Activated CD4-positive, alpha-beta T cell treated with anti-CD3 and anti-CD28 coated beads, Interleukin-2, amount 10 ng/mL, durations not matched to agents 7 days and 5 days (primary cell): ENCODE measurements around the gene CUL1. TPM values are rescaled to one million over a fixed set of nuclear protein-coding genes. Genes with fewer than 3 reads are reported as not detected.

Source experiments
- CTCF ChIA-PET: fragments of 350-600 bp; sonication (Branson Sonifier 250); formaldehyde crosslinking; loops from one replicate; lab custom pipeline; 2021; ENCODE audit warnings: antibody characterized with exemption; lab: Charles Lee
- POLR2A ChIA-PET: fragments of 350-600 bp; sonication (Branson Sonifier 250); formaldehyde crosslinking; loops from one replicate; lab custom pipeline; 2021; ENCODE audit warnings: antibody characterized with exemption; lab: Charles Lee
- DNase-seq: peaks from one replicate; pipeline ENCODE4 v3.0.0-alpha.2; 2020
- H3K27ac Mint-ChIP-seq: one replicate; pipeline ENCODE4 v1.8.0; 2021; ENCODE audit warnings: mild to moderate bottlenecking, moderate library complexity, mixed read lengths
- H3K27me3 Mint-ChIP-seq: one replicate; pipeline ENCODE4 v1.8.0; 2021; ENCODE audit warnings: mixed read lengths
- H3K36me3 Mint-ChIP-seq: one replicate; pipeline ENCODE4 v1.8.0; 2021; ENCODE audit warnings: low read depth, mixed read lengths
- H3K4me1 Mint-ChIP-seq: one replicate; pipeline ENCODE4 v1.8.0; 2021; ENCODE audit warnings: mixed read lengths
- H3K4me3 Mint-ChIP-seq: one replicate; pipeline ENCODE4 v1.8.0; 2021; ENCODE audit warnings: mild to moderate bottlenecking, moderate library complexity, mixed read lengths
- H3K9me3 Mint-ChIP-seq: one replicate; pipeline ENCODE4 v1.8.0; 2021; ENCODE audit warnings: mixed read lengths
- total RNA-seq, 2 experiments: library from RNA; stranded (reverse); gene quantifications; one replicate each; pipeline ENCODE4 v1.2.3, GENCODE V29; 2021

CUL1 gene
- total RNA-seq, 2 experiments from 2014 or later: 51.9 to 57.8 TPM

- Mint-ChIP-seq H3K4me3 (no peak overlapping the region), H3K9me3 (no peaks in the 10 kb centered on the region), H3K4me1 (no peaks in the 10 kb centered on the region), H3K27me3 (no peaks in the 10 kb centered on the region), H3K36me3 (peaks cover 49% of the 10 kb centered on the region), H3K27ac (peak overlapping the region; percentile 28)
- POLR2A ChIA-PET: no interaction called here
- CTCF ChIA-PET: interaction anchor here (1.0 to 1.9 kb wide), 4 partner anchors 10 to 12 kb away, joined by 3 to 5 read pairs (median 4); no protein-coding TSS in a partner anchor
- no peak for DNase-seq
Measured at GRCh38 chr7:148804343-148805235, 105.9 kb downstream of the CUL1 start.

- ChIA-PET POLR2A (no interaction called here), CTCF (interaction anchor here (0.7 to 1.9 kb wide), 4 partner anchors 10 to 635 kb away, joined by 3 to 5 read pairs (median 4); no protein-coding TSS in a partner anchor)
- no peak for DNase-seq
- Mint-ChIP-seq H3K36me3 (peaks cover 49% of the 10 kb centered on the region), H3K27me3 (no peaks in the 10 kb centered on the region), H3K4me3 (no peak overlapping the region), H3K4me1 (no peaks in the 10 kb centered on the region), H3K9me3 (no peaks in the 10 kb centered on the region), H3K27ac (no peak overlapping the region)
Measured at GRCh38 chr7:148806187-148806586, 107.5 kb downstream of the CUL1 start.

DNA sequence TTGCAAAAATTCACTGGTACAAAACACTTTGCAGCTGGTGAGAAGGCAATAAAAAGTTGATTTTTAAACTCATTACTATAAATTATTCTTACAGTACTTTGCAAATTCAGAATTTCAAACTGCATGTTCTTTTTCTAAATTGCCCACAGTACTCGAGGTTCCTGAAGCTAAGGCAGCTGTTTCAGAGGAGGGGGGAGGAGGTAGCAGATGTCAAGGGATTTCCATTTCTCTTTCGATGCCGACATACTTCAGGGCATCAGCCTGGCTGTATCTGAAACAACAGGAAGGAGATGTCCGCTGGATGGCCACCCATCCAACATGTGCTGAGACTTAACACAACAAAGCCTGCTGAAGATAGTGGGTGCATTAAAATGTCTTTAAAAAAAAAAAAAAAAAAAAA lies 108.7 kb downstream of the CUL1 start:
- H3K27me3 Mint-ChIP-seq: no peaks in the 10 kb centered on the region
- no peak overlapping the region for H3K27ac Mint-ChIP-seq
- no peak for DNase-seq
- CTCF ChIA-PET: no interaction called here
- no peak overlapping the region for H3K4me3 Mint-ChIP-seq
- no peaks in the 10 kb centered on the region for H3K9me3 Mint-ChIP-seq
- POLR2A ChIA-PET: no interaction called here
- H3K36me3 Mint-ChIP-seq: peaks cover 56% of the 10 kb centered on the region
- H3K4me1 Mint-ChIP-seq: no peaks in the 10 kb centered on the region

DNA sequence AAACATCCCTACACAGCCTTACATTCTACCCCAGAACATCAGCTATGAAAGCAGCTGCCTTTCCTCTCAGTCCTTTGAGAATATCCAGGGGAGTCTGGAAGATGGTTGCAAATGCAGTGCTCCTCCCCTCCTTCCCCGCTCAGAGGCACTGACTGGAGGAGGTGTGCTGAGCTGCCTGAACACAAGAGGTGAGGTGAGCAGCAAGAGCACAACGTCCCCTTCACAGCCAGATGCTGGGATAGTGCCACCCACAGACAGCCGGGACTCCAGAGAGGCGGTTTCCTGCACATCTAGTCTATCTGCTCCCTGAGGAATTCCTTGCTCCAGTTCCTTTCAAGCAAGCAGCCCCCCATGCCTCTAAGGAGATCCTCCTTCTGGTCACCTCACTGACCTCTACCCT lies 111.2 kb downstream of the CUL1 start:
- ChIA-PET POLR2A (no interaction called here), CTCF (no interaction called here)
- peaks cover 72% of the 10 kb centered on the region for H3K36me3 Mint-ChIP-seq
- no peak for DNase-seq
- H3K27me3 Mint-ChIP-seq: no peaks in the 10 kb centered on the region
- H3K4me1 Mint-ChIP-seq: no peaks in the 10 kb centered on the region
- H3K9me3 Mint-ChIP-seq: no peaks in the 10 kb centered on the region
- peak overlapping the region; percentile 36 for H3K27ac Mint-ChIP-seq
- no peak overlapping the region for H3K4me3 Mint-ChIP-seq

DNA sequence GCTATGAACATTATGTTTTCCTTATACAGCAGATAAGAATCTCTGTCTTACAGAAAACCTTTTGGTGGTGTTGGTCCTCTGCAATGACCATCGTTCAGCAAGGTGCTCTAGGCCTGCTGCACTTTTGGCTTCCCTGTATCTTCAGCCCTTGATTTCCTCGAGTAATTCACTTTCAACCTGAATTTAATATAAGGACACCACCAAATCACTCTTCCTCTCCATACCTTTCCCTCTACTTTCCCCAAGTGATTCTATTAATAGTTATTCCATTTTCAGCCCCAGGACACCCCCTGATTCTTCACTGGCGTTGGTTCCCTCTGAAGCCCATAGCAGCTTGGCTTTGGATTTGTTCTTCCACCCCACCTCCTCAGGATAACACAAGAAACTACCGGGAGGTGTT lies 113.2 kb downstream of the CUL1 start:
- peaks cover 74% of the 10 kb centered on the region for H3K36me3 Mint-ChIP-seq
- H3K4me3 Mint-ChIP-seq: no peak overlapping the region
- no peaks in the 10 kb centered on the region for H3K4me1 Mint-ChIP-seq
- ChIA-PET CTCF (no interaction called here), POLR2A (no interaction called here)
- H3K27me3 Mint-ChIP-seq: no peaks in the 10 kb centered on the region
- no peak for DNase-seq
- H3K27ac Mint-ChIP-seq: peak overlapping the region; percentile 31
- no peaks in the 10 kb centered on the region for H3K9me3 Mint-ChIP-seq

DNA sequence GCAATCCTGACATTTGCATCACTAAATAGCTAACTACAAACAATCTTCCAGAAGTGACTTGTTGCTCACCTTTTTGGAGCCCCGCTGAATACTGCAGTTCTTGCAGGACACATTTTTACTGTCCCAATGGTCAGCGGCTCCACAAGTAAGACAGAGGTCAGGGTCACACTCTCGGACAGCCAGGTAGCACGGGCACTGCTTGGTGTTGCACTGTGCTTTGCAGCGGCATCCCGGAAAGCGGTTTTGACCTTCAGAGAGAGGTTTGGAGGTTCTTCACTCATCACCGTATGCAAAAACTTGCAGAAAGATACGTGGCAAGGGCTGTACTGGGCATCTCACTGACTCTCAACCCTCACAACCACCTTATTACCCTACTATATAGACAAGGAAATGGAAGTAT lies 115.2 kb downstream of the CUL1 start:
- ChIA-PET POLR2A (no interaction called here), CTCF (interaction anchor here (0.7 to 1.4 kb wide), 3 partner anchors 9 to 86 kb away, joined by 3 to 5 read pairs (median 3); no protein-coding TSS in a partner anchor)
- DNase-seq: no peak
- H3K36me3 Mint-ChIP-seq: peaks cover 81% of the 10 kb centered on the region
- no peak overlapping the region for H3K4me3 Mint-ChIP-seq
- no peaks in the 10 kb centered on the region for H3K27me3 Mint-ChIP-seq
- H3K4me1 Mint-ChIP-seq: no peaks in the 10 kb centered on the region
- no peaks in the 10 kb centered on the region for H3K9me3 Mint-ChIP-seq
- no peak overlapping the region for H3K27ac Mint-ChIP-seq

DNA sequence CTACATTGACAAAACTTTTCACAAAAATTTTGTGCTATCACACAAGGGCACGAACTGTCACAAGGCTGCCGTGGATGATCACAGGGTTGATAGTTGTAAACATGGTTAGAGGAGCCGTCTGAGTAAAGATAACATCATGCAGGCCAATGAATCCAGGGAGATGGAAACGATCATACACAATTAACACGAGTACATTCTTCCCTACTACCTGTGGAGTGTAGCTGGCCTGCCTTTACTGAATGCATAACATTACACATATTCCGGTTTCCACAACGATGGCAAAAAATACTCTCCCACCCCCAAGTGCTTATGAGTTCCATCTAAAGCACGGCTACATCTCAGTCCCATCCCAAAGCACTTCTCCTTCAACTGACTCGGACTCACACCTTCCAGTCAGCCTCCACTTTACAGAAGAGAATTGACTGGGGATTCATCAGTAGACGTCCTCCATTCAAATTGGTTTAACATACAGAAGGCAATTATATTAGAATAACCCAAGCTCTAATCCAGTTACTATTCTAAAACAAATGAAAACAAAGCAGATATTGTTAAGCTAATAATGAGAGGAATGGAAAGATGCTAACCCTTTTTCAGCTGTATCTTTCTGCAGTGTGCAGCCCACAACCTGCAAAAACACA lies 116.3 kb downstream of the CUL1 start:
- H3K36me3 Mint-ChIP-seq: peaks cover 79% of the 10 kb centered on the region
- H3K27ac Mint-ChIP-seq: no peak overlapping the region
- no peaks in the 10 kb centered on the region for H3K9me3 Mint-ChIP-seq
- H3K4me1 Mint-ChIP-seq: no peaks in the 10 kb centered on the region
- H3K27me3 Mint-ChIP-seq: no peaks in the 10 kb centered on the region
- DNase-seq: no peak
- CTCF ChIA-PET: interaction anchor here (0.7 to 1.5 kb wide), 4 partner anchors 10 to 55 kb away, joined by 3 to 4 read pairs (median 3); no protein-coding TSS in a partner anchor
- H3K4me3 Mint-ChIP-seq: no peak overlapping the region
- POLR2A ChIA-PET: interaction anchor here (0.6 kb wide), 1 partner anchor 80 kb away, joined by 3 read pairs; no protein-coding TSS in a partner anchor

GRCh38 chr7:148815612-148816011 lies 116.9 kb downstream of the CUL1 start:
- Mint-ChIP-seq H3K36me3 (peaks cover 78% of the 10 kb centered on the region), H3K4me1 (no peaks in the 10 kb centered on the region), H3K27me3 (no peaks in the 10 kb centered on the region), H3K27ac (no peak overlapping the region), H3K4me3 (no peak overlapping the region), H3K9me3 (no peaks in the 10 kb centered on the region)
- CTCF ChIA-PET: interaction anchor here (0.9 to 1.5 kb wide), 6 partner anchors 10 to 69 kb away, joined by 3 to 5 read pairs (median 3); no protein-coding TSS in a partner anchor
- DNase-seq: no peak
- POLR2A ChIA-PET: interaction anchor here (0.6 kb wide), 1 partner anchor 80 kb away, joined by 3 read pairs; no protein-coding TSS in a partner anchor

GRCh38 chr7:148819697-148820360 lies 121.1 kb downstream of the CUL1 start:
- ChIA-PET POLR2A (no interaction called here), CTCF (interaction anchor here (0.8 to 1.0 kb wide), 2 partner anchors 18 to 94 kb away, joined by 3 read pairs; no protein-coding TSS in a partner anchor)
- peaks cover 60% of the 10 kb centered on the region for H3K36me3 Mint-ChIP-seq

DNA sequence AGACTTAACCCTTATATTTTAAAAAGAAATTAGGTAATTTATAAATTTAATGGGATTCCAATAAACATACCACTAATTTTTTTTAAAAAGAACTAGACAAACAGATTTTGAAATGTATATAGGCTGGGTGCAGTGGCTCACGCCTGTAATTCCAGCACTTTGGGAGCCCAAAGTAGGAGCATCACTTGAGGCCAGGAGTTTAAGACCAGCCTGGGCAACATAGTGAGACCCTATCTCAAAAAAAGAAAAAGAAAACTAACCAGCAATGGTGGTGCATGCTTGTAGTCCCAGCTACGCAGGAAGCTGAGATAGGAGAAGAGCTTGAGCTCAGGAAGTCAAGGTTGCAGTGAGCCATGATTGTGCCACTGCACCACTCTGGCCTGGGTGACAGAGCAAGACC lies 122.7 kb downstream of the CUL1 start:
- POLR2A ChIA-PET: no interaction called here
- no peak for DNase-seq
- Mint-ChIP-seq H3K4me1 (peaks cover 13% of the 10 kb centered on the region), H3K27ac (no peak overlapping the region), H3K27me3 (no peaks in the 10 kb centered on the region), H3K36me3 (peaks cover 61% of the 10 kb centered on the region), H3K4me3 (no peak overlapping the region), H3K9me3 (no peaks in the 10 kb centered on the region)
- CTCF ChIA-PET: interaction anchor here (0.5 to 0.9 kb wide), 2 partner anchors 11 to 22 kb away, joined by 3 to 4 read pairs; no protein-coding TSS in a partner anchor

More at GRCh38 chr7:148819697-148820360, 121.1 kb downstream of the CUL1 start:
- no peak for DNase-seq
- no peak overlapping the region for H3K4me3 Mint-ChIP-seq
- H3K9me3 Mint-ChIP-seq: no peaks in the 10 kb centered on the region
- H3K27ac Mint-ChIP-seq: no peak overlapping the region
- no peaks in the 10 kb centered on the region for H3K27me3 Mint-ChIP-seq
- H3K4me1 Mint-ChIP-seq: peaks cover 13% of the 10 kb centered on the region

DNA sequence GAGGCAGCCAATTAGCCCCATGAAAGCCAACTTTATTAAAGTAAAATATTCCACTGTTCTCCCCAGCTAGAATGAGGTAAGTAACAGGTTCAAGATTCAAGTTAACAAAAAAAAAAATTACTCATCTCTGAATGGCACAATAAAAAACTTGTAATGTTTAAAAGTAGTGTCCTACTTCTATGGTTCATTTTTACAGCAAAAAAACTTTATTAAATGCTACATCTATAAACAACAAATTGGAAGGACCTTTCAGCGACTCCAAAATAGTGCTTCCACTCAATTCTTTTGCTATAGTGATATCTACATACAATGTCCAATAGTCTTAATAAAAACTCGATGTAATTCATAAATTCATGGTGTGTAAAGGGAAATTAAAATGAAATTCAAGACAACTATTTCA lies 126.2 kb downstream of the CUL1 start:
- peaks cover 56% of the 10 kb centered on the region for H3K36me3 Mint-ChIP-seq
- POLR2A ChIA-PET: no interaction called here
- no peak overlapping the region for H3K27ac Mint-ChIP-seq
- CTCF ChIA-PET: no interaction called here
- H3K4me1 Mint-ChIP-seq: peaks cover 22% of the 10 kb centered on the region
- no peaks in the 10 kb centered on the region for H3K27me3 Mint-ChIP-seq
- no peak overlapping the region for H3K4me3 Mint-ChIP-seq
- no peaks in the 10 kb centered on the region for H3K9me3 Mint-ChIP-seq
- no peak for DNase-seq

DNA sequence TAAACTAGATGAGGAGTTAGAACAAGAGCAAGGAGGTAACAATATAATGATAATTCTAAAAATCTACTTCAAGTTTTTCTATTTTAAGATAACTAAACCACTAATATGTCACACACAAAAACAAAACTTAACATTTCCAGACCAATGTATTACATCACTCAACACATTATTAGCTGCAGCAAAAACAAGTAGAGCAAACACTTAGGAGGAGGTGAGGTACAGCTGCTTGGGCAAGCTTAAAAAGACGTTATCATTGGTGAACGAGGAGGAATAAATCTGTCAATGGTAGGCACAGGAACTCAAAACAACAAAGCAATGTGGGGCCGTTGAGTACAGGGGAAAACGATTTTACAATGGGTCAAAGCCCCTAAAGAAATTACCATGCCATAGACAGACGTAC lies 126.6 kb downstream of the CUL1 start:
- Mint-ChIP-seq H3K4me1 (peaks cover 22% of the 10 kb centered on the region), H3K9me3 (no peaks in the 10 kb centered on the region), H3K27me3 (no peaks in the 10 kb centered on the region), H3K36me3 (peaks cover 55% of the 10 kb centered on the region), H3K27ac (no peak overlapping the region), H3K4me3 (no peak overlapping the region)
- ChIA-PET CTCF (no interaction called here), POLR2A (no interaction called here)
- no peak for DNase-seq
